Stimulated activated CD8-positive, alpha-beta memory T cell treated with anti-CD3 and anti-CD28 coated beads, Interleukin-4, amount 100 ng/mL, for 4 hours (primary cell): ENCODE data around the gene C21orf91.

Experiments
- DNase-seq, 2 donors: peaks; one replicate each; pipeline ENCODE4 v3.0.0-alpha.2; 2020; ENCODE audit warnings: low read depth in 2 of 2, low spot score in 1 of 2

Gene C21orf91

GRCh38 chr21:17798796-17799195 is 20.4 kb downstream of the C21orf91 start:
- no peak for DNase-seq

- DNase-seq: no peak
Measured at GRCh38 chr21:17797967-17798366, 21.2 kb downstream of the C21orf91 start.

GRCh38 chr21:17796503-17796902 is 22.7 kb downstream of the C21orf91 start:
- DNase-seq: no peak

- no peak for DNase-seq
Measured at GRCh38 chr21:17796037-17796403, 23.1 kb downstream of the C21orf91 start.

- DNase-seq: no peak
Measured at GRCh38 chr21:17795146-17796036, 23.8 kb downstream of the C21orf91 start.

GRCh38 chr21:17794518-17795145 is 24.5 kb downstream of the C21orf91 start:
- no peak for DNase-seq

- no peak for DNase-seq
Measured at GRCh38 chr21:17793246-17794123, 25.7 kb downstream of the C21orf91 start.

GRCh38 chr21:17789656-17790055 is 29.5 kb downstream of the C21orf91 start:
- no peak for DNase-seq

GRCh38 chr21:17789069-17789468 is 30.1 kb downstream of the C21orf91 start:
- no peak for DNase-seq

- DNase-seq: no peak
Measured at GRCh38 chr21:17786851-17787181, 32.3 kb downstream of the C21orf91 start.

GRCh38 chr21:17786071-17786850 is 32.9 kb downstream of the C21orf91 start:
- no peak for DNase-seq

GRCh38 chr21:17785403-17785788 is 33.8 kb downstream of the C21orf91 start:
- DNase-seq: no peak

- DNase-seq: no peak
Measured at GRCh38 chr21:17784604-17785402, 34.4 kb downstream of the C21orf91 start.

- DNase-seq: no peak
Measured at GRCh38 chr21:17784180-17784598, 35.0 kb downstream of the C21orf91 start.

GRCh38 chr21:17783481-17784179 is 35.5 kb downstream of the C21orf91 start:
- DNase-seq: no peak

- DNase-seq: no peak
Measured at GRCh38 chr21:17783003-17783402, 36.2 kb downstream of the C21orf91 start.

GRCh38 chr21:17782051-17782450 is 37.1 kb downstream of the C21orf91 start:
- no peak for DNase-seq

GRCh38 chr21:17781524-17781923 is 37.6 kb downstream of the C21orf91 start:
- DNase-seq: no peak

- DNase-seq: no peak
Measured at GRCh38 chr21:17780539-17780938, 38.6 kb downstream of the C21orf91 start.

GRCh38 chr21:17779980-17780379 is 39.2 kb downstream of the C21orf91 start:
- no peak for DNase-seq
